GM21447 (cell line): Measurements from ENCODE around the gene ZFAND3.

Experiments
- ATAC-seq: cut with Tn5 transposase; IDR thresholded peaks from one replicate; pipeline ENCODE4 v1.9.1; 2021; ENCODE audit not compliant: unreplicated experiment

ZFAND3 gene

GRCh38 chr6:37794825-37795224 lies 24.7 kb upstream of the ZFAND3 start:
- ATAC-seq = no peak

DNA sequence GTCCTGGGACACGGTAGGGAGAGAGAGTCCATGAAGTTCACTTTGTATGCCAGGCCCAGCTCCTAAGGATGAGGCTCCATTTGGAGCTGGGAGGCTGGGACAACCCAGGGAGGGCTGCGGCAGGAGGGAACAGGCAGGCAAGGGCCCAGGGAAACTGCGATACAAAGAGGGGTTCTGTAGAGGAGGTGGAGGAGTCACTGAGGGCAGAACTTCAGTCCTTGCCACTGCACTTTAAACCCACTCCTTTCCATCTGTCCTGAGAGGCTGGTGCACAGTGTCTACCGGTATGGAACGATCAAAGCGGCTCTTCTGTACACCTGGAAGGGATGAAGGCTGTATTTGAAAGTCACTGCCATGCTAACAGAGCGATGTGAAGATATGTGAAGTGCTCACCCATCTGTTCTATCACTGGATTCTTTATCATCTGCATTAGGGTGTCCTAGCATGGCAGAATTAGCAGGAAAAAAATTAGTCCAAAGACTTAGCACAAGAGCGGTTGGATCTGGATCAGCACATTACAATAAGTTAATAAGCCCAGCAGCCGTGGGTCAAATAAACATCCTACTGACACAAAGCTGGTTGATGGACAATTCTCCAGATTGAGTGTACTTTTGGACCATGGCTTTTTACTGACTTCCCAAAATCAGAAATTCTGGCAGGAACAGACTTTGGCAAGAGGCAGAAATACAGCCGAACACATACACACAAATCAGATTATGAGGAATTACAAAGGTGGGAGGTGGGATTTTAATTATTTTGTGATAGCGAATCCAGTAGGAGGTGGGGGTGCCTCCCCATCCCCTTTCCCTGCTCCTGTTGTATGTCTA lies 20.9 kb upstream of the ZFAND3 start:
- no peak for ATAC-seq

- no peak for ATAC-seq
Measured at GRCh38 chr6:37799263-37799644, 20.3 kb upstream of the ZFAND3 start.

DNA sequence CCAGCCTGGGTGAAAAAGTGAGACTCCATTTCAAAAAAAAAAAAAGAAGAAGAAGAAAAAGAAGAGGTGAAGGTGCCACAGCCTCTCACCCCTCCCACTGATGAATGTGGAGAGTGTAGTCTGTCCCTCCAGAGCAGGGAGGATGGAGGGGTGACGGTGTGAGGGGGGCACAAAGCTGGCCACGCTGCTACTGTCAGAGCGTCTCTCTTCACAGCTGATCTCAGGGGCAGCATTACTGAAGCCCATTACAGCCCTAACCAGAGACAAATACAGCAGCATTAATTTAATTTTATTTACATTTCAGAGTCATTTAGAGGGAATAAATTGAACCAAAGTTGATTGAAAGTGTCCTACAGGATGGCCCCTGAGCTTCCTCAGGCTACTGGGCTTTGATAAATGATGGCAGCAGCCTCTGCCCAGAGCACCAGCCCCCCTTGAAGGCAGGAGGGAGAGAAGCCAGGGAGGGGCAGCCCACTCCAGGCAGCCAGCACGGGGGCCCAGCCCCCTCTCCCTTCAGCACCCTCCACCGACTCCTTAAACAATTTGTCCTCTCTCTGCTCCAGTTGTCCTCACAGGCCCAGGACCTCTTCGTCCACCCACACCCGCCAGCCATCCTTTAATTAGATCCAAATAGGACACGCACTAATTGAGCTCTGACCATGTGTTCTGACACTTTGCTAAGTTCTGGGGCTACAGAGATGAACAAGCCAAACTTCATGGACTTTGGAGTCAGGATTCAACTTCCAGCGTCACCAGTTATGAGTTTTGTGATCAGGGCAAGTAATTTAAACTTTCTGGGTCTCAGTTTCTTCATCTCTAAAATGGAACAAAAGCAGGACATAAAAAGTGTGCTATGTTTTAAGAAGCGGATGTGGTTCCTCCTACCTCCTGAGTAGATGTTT lies 18.6 kb upstream of the ZFAND3 start:
- no peak for ATAC-seq

GRCh38 chr6:37801605-37801940 lies 18.0 kb upstream of the ZFAND3 start:
- ATAC-seq = no peak

DNA sequence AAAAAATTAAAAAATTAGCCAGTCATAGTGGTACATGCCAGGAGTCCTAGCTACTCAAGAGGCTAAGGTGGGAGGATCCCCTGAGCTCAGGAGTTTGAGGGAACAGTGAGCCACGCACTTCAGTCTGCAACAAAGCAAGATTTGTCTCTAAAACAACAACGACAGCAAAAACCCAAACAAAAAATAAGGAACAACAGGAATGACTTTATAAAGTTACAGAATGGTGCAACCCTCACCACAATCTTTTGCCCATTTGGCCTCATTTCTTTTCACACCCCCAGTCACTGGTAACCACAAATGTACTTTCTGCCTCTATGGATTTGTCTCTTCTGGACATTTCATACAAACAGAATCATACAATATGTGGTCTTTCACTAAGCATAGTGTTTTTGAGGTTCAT lies 16.7 kb upstream of the ZFAND3 start:
- no peak for ATAC-seq

GRCh38 chr6:37804586-37804985 lies 14.9 kb upstream of the ZFAND3 start:
- no peak for ATAC-seq

DNA sequence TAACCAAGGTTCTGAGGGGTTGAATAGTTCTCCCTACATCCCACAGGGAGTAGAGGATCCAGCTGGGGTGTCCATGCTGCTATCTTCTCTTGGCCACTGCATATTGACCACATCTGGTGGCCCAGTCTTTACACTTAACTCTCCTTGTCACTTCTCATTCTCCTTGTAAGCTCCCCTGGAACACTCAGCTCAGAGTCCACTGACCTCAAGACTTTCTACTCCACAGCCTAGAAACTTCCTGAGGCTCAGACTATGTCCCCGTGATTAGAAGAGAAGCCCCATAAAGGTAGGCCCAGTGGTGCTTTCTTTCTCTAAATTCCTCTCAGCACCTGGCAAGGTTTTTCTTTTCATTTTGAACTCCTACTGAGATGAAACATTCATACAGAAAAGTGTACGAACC lies 13.3 kb upstream of the ZFAND3 start:
- ATAC-seq = no peak

- ATAC-seq = no peak
Measured at GRCh38 chr6:37807656-37808055, 11.9 kb upstream of the ZFAND3 start.

- ATAC-seq = no peak
Measured at GRCh38 chr6:37809197-37809543, 10.4 kb upstream of the ZFAND3 start.

GRCh38 chr6:37812841-37813240 lies 6.7 kb upstream of the ZFAND3 start:
- ATAC-seq = no peak

- no peak for ATAC-seq
Measured at GRCh38 chr6:37814374-37814773, 5.2 kb upstream of the ZFAND3 start.

DNA sequence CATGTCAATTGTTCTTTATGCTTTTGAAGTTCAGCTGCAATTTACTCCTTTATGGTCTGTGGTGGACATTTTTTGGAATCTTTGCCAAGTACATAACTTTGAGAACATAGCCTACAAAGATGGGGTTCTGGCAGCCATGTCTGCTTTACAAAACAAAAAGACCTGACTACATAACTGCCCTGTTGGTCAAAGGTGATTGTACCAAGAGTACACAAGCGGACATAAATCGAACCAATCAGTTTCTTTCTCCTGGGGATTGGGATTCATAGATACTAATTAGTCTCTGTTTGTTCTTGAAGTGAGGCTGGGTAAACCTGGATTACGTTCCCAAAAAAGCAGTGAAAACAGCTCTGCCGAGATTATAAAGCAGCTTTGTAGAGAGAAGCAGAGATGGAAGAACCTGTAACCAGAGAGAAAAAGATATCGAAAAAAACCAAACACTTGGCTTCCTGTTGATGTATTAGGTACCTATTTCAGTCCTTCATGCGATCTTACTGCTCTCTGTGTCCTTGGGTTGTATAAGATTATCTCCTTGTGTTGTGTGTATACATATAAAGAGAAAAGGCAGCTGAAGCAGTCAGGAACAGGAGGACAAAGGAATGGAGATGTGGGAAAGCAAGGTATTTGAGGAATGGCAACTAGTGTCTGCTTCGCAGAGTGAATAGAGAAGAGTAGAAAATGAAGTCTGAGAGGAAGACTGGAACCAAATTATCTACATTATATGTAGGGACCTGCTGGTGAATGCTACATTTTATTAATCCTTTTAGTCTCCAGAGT lies 2.7 kb upstream of the ZFAND3 start:
- ATAC-seq = no peak

- peak; percentile 64 for ATAC-seq
Measured at GRCh38 chr6:37818536-37819176, 871 bp upstream of the ZFAND3 start.

- peak; percentile 21 for ATAC-seq
Measured at GRCh38 chr6:37819802-37820717, 533 bp downstream of the ZFAND3 start.

DNA sequence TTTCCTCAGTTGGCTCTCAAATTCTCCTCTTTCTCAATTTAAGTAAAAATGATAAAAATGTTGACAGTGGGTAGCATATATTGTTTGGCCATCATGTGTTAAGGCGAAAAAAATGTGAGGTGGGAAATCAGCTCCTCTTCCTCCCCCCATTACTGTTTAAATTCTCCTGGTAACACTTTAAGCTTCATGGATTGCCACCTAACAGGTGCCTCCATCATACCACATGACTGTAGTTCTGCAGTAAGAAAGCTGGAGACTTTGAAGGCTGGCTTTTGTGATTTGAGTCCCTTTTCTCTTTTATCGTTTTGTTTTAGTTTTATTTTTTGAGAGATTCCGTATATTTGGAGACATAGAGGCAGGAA lies 1.2 kb downstream of the ZFAND3 start:
- no peak for ATAC-seq

- ATAC-seq = no peak
Measured at GRCh38 chr6:37821446-37821845, 1.9 kb downstream of the ZFAND3 start.

- no peak for ATAC-seq
Measured at GRCh38 chr6:37822851-37823682, 3.5 kb downstream of the ZFAND3 start.

DNA sequence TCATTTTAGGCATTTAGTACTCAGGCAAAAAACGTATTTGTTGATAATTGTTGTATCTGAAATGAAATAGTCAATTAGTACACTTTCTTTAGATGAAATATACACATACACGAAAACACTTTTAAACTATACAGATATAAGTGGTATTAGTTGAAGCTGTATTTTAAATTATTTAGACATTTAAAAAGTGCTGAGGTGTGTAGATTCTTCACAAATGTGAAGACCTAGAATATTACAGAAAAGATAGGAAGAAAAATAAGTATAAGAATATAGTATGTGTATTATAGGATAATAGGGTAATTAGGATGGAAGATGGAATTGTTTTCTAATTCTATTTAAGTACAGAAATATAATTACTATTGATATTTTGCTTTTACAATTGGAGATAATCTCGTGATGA lies 4.6 kb downstream of the ZFAND3 start:
- no peak for ATAC-seq
